Limb (tissue), 2 donors: ENCODE measurements around the gene FIGNL2.
"Not testable (repeated sequence)": the region's sequence is repeated elsewhere in the genome, so short reads cannot be mapped to it uniquely, and the experiment has no call there.

ENCODE experiments used
- DNase-seq, 2 donors: peaks; one replicate each; pipeline ENCODE4 v3.0.0-alpha.2; 2016; ENCODE audit errors: extremely low spot score in 2 of 2

Gene FIGNL2

DNA sequence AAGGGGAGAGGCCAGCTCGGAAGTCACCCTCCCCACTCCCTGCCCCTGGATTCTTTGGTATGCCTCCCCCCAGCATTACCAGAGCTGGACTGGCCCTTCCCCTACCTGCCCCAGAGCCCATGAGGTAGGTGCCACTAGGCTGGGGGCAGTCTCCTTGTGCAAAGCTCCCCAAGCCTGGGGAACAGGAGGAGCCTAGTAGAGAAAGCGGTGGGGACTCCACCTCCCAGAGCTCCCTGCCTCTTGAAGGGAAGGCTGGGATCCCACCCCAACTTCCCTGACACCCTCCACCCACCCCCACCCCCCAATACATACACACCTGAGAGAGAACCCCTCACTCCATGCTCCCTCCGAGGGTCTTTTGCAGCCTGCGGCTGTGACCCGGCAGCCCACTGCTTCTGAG lies 30.4 kb downstream of the FIGNL2 start:
- no peak for DNase-seq

DNA sequence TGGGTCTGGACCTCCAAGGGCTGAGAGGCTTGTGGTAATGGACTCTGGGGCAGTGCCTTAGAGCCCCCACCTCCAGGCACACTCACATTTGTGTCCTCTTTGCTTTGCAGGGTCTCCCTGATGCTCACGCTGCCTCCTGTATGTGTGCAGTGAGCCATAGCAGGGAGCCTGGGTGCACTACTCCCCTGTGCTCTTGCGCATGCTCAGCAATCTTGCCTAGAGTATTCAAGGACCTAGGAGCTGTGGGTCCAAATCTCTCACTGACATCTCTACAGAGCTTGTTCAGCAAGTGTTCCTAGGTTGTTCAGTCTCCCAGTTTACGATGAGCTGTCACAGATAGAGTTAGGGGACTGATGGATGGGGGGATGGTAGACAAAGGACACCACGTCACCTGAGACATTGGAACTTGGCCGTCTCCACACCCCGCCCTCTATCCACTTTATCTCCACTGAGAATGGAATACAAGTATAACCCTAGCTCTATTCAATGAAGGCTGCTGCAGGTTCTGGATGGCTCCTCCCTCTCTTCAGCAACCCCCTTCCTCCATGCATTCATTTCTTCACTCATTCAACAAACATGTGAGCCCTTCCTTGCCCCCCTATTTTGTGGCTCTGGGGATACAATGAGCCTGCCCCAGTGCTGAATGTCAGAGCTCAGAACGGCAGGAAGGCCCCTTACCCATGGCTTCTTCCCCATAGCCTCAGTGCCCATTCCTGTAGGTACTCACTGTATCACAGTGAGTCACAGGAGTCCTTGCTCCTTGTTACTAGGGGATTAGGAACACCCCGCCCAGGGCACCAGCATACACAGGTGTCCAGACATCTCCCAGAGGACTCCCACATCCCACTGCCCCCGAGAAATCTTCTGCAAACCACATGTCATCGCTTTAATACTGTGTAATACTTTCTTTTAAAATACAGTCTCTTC lies 31.2 kb downstream of the FIGNL2 start:
- no peak for DNase-seq

GRCh38 chr12:51815571-51815970 lies 32.9 kb downstream of the FIGNL2 start:
- DNase-seq: no peak

GRCh38 chr12:51814311-51815088 lies 34.0 kb downstream of the FIGNL2 start:
- peak; percentile 62 to 81 for DNase-seq

GRCh38 chr12:51813931-51814310 lies 34.6 kb downstream of the FIGNL2 start:
- DNase-seq: no peak

GRCh38 chr12:51812871-51813270 lies 35.6 kb downstream of the FIGNL2 start:
- no peak for DNase-seq

- DNase-seq: no peak
Measured at GRCh38 chr12:51811203-51812202, 37.0 kb downstream of the FIGNL2 start.

- no peak for DNase-seq
Measured at GRCh38 chr12:51809193-51809592, 39.3 kb downstream of the FIGNL2 start.

DNA sequence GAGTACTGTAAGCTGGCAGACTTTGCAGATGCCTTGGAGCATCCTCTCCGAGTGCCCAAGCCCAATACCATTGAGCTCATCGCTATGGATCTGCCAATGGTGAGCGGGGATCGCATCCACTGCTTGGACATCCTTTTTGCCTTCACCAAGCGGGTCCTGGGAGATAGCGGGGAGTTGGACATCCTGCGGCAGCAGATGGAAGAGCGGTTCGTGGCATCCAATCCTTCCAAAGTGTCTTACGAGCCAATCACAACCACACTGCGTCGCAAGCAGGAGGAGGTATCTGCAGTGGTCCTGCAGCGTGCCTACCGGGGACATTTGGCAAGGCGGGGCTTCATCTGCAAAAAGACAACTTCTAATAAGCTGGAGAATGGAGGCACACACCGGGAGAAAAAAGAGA lies 41.6 kb downstream of the FIGNL2 start:
- no peak for DNase-seq

- no peak for DNase-seq
Measured at GRCh38 chr12:51801027-51801426, 47.5 kb downstream of the FIGNL2 start.

- DNase-seq: no peak
Measured at GRCh38 chr12:51798501-51798900, 50.0 kb downstream of the FIGNL2 start.

GRCh38 chr12:51798051-51798450 lies 50.5 kb downstream of the FIGNL2 start:
- not testable (repeated sequence) for DNase-seq

DNA sequence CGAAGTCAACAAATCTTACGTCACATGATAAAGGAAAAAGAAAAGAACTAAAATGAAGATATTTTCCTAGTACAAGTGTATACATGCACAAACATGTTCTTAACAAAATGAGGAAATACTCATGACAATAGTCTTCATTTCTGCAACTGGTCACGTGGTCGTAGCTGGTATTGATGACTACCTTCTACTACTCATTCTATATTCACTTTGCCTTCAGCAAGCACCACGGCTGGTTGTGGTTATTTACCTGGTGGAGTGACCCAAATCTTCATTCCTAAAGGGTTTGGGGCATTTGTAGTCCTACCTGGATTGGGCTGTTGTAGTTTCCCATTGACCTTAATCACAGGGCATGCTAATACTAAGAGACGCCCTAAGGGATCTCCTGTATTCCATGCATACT lies 51.2 kb downstream of the FIGNL2 start:
- no peak for DNase-seq

- DNase-seq: no peak
Measured at GRCh38 chr12:51793201-51793600, 55.3 kb downstream of the FIGNL2 start.

GRCh38 chr12:51792417-51792816 lies 56.1 kb downstream of the FIGNL2 start:
- DNase-seq: no peak

DNA sequence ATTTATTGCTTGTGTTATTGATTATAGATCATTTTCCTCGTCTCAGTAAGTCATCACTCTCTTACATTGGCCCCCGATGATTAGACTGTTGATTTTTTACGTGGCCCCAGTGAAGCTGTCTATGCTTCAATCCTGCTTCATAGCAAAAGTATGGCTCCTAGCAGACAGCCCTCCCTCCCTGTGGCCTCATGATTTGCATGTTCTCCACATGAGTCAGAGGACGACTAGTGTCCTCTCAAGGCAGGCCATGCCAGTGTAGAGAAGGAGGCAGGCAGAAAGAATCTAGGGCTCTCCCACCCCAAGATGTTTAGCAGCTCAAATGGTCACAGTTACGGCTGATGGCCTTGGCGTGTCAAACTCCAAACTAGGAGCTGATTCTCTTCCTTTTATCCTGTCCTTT lies 59.6 kb downstream of the FIGNL2 start:
- no peak for DNase-seq

DNA sequence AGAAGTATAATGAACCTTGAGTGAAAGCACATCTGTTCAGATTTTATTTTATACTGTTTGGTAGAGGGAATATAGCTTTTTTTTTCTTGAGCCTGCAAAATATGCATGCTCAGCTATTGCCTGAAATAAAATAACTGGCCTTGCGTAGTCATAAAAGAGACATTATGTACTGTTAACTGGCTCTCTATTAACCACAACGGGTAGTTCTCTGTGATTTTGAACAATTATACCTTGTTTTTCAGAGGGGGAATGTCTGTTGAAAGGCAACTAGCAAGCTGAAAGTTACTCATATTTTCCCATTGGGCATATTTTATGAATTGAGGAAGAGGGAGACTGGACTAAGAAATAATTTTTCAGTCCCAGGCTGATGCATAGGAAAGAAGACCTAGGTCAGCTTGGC lies 62.6 kb downstream of the FIGNL2 start:
- no peak for DNase-seq

DNA sequence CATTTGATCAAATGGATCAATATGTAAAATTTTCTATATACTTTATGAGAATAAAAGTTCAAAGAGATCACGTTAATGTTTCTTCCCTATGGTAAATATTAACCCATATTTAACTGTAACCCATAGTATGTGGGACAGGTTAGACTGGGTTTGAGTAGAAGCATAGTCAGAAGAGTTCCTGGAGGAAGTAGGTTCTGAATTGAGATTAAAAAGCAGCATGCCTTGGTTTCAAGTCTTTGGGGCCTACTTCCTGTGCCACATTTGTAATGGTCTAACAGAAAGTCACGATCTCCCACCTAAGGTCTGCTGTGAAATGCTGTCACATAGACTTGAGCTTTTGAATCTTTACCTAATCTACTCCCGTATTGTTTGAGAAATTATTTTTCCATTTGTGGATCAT lies 63.8 kb downstream of the FIGNL2 start:
- no peak for DNase-seq

GRCh38 chr12:51779876-51780275 lies 68.6 kb downstream of the FIGNL2 start:
- DNase-seq: no peak

- no peak for DNase-seq
Measured at GRCh38 chr12:51777973-51778372, 70.5 kb downstream of the FIGNL2 start.

DNA sequence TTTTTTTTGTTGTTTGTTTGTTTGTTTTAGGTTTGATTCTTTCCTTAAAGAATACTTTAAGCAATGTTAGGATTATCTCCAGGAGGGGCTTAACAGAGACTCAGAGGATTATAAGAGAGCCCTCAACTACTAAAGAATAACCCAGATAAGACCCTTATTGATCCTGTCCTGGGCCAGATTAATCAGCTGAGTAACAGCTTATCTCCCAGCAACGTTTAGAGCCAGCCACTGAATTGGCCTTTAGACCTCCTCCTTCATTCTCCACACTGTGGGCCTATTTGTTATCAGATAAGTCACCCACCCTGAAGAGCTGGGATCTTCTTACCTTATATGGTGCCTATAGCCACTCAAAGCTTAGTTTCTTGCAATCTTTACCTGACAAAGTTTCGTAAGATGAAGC lies 71.1 kb downstream of the FIGNL2 start:
- no peak for DNase-seq
